Parathyroid adenoma (tissue), 2 donors: ENCODE data around the gene DENND6B.
A peak's percentile ranks its signal among the peaks of the same experiment; 100 is the strongest.
"Not testable (repeated sequence)": the region's sequence is repeated elsewhere in the genome, so short reads cannot be mapped to it uniquely, and the experiment has no call there.

Experiments used
- H2AFZ ChIP-seq: fragments of 300-600 bp; sonication (generic); one replicate; pipeline ENCODE4 v1.7.0; 2017; ENCODE audit warnings: antibody characterized with exemption, mild to moderate bottlenecking
- H3K27ac ChIP-seq: fragments of 300-600 bp; sonication (generic); one replicate; pipeline ENCODE4 v1.7.0; 2017
- H3K27me3 ChIP-seq: fragments of 300-600 bp; sonication (generic); one replicate; pipeline ENCODE4 v1.7.0; 2017; ENCODE audit warnings: low read length; ENCODE audit not compliant: control insufficient read depth, insufficient read depth
- H3K36me3 ChIP-seq: fragments of 300-600 bp; sonication (generic); one replicate; pipeline ENCODE4 v1.7.0; 2017; ENCODE audit warnings: low read length; ENCODE audit not compliant: control insufficient read depth, insufficient read depth
- H3K4me1 ChIP-seq: fragments of 300-600 bp; sonication (generic); one replicate; pipeline ENCODE4 v1.7.0; 2017; ENCODE audit warnings: control low read depth
- H3K4me2 ChIP-seq: fragments of 300-600 bp; sonication (generic); one replicate; pipeline ENCODE4 v1.7.0; 2017; ENCODE audit warnings: low read length
- H3K4me3 ChIP-seq: fragments of 300-600 bp; sonication (generic); one replicate; pipeline ENCODE4 v1.7.0; 2017; ENCODE audit warnings: low read depth, low read length
- H3K79me2 ChIP-seq: fragments of 300-600 bp; sonication (generic); one replicate; pipeline ENCODE4 v1.7.0; 2017; ENCODE audit warnings: control low read depth
- H3K9ac ChIP-seq: fragments of 300-600 bp; sonication (generic); one replicate; pipeline ENCODE4 v1.7.0; 2017; ENCODE audit warnings: mild to moderate bottlenecking
- H3K9me3 ChIP-seq: fragments of 300-600 bp; sonication (generic); one replicate; pipeline ENCODE4 v1.7.0; 2017; ENCODE audit warnings: low read length; ENCODE audit not compliant: control insufficient read depth
- CTCF ChIP-seq: fragments of 300-600 bp; sonication (generic); IDR thresholded peaks from one replicate; pipeline ENCODE4 v1.7.0; 2017; ENCODE audit warnings: antibody characterized with exemption, mild to moderate bottlenecking
- donor health status: primary hyperparathyroidism.

DENND6B gene

GRCh38 chr22:50326956-50327710 lies at the start of gene DENND6B:
Gene DENND6B (minus strand): TSS chr22:50327012. CDS start chr22:50326988, 24 bp downstream.
- Histone ChIP-seq H3K27me3 (no peaks in the 10 kb centered on the region), H2AFZ (peak within 1 kb of the TSS; percentile 88)
- TF ChIP-seq CTCF = peak; percentile 12

GRCh38 chr22:50376085-50376651 lies 49.4 kb upstream of the DENND6B start:
- no peaks in the 10 kb centered on the region for H3K27me3 ChIP-seq
- no peaks in the 10 kb centered on the region for H3K9me3 ChIP-seq
- no peaks in the 10 kb centered on the region for H3K4me1 ChIP-seq
- no peak overlapping the region for H3K4me2 ChIP-seq
- no peak overlapping the region for H2AFZ ChIP-seq
- no peaks in the 10 kb centered on the region for H3K36me3 ChIP-seq
- H3K79me2 ChIP-seq = peaks cover 9% of the 10 kb centered on the region
- no peak for TF ChIP-seq CTCF
- H3K9ac ChIP-seq = no peak overlapping the region
- no peak overlapping the region for H3K27ac ChIP-seq
- no peak overlapping the region for H3K4me3 ChIP-seq

More at GRCh38 chr22:50326956-50327710, at the start of gene DENND6B:
- Histone ChIP-seq H3K79me2 (no peaks in the 10 kb centered on the region), H3K4me2 (peak within 1 kb of the TSS; percentile 83), H3K4me3 (peak within 1 kb of the TSS; percentile 60), H3K36me3 (no peaks in the 10 kb centered on the region), H3K27ac (peak within 1 kb of the TSS; percentile 76), H3K4me1 (no peaks in the 10 kb centered on the region), H3K9ac (peak within 1 kb of the TSS; percentile 50), H3K9me3 (no peaks in the 10 kb centered on the region)

GRCh38 chr22:50371101-50371648 lies 44.4 kb upstream of the DENND6B start:
- Histone ChIP-seq H3K79me2 (peaks cover 9% of the 10 kb centered on the region), H3K4me1 (no peaks in the 10 kb centered on the region), H3K4me3 (no peak overlapping the region), H2AFZ (no peak overlapping the region), H3K27ac (no peak overlapping the region), H3K4me2 (no peak overlapping the region), H3K36me3 (no peaks in the 10 kb centered on the region), H3K9me3 (no peaks in the 10 kb centered on the region), H3K27me3 (no peaks in the 10 kb centered on the region), H3K9ac (no peak overlapping the region)
- no peak for TF ChIP-seq CTCF

GRCh38 chr22:50367778-50368500 lies 41.1 kb upstream of the DENND6B start:
- no peak overlapping the region for H3K4me2 ChIP-seq
- H3K27ac ChIP-seq = no peak overlapping the region
- H3K9ac ChIP-seq = no peak overlapping the region
- no peak overlapping the region for H3K4me3 ChIP-seq
- no peaks in the 10 kb centered on the region for H3K4me1 ChIP-seq
- H3K36me3 ChIP-seq = no peaks in the 10 kb centered on the region
- no peaks in the 10 kb centered on the region for H3K79me2 ChIP-seq
- no peaks in the 10 kb centered on the region for H3K27me3 ChIP-seq
- no peak overlapping the region for H2AFZ ChIP-seq
- no peaks in the 10 kb centered on the region for H3K9me3 ChIP-seq
- no peak for TF ChIP-seq CTCF

- not testable (repeated sequence) for H3K9ac ChIP-seq, H3K27ac ChIP-seq, H3K27me3 ChIP-seq, H3K4me3 ChIP-seq, H3K9me3 ChIP-seq, H3K36me3 ChIP-seq, H3K4me2 ChIP-seq, H2AFZ ChIP-seq, H3K4me1 ChIP-seq
- peaks cover 16% of the 10 kb centered on the region for H3K79me2 ChIP-seq
Observed at GRCh38 chr22:50363803-50364194, 37.0 kb upstream of the DENND6B start.
